GM12872 (cell line): ENCODE data around the gene NGB.

ENCODE experiments used
- TF ChIP-seq, protein P1 (sequence below): IDR thresholded peaks from 3 replicates; pipeline ENCODE4 v1.5.1; 2011; ENCODE audit warnings: low read depth, mild to moderate bottlenecking, low read length, moderate library complexity; ENCODE audit not compliant: insufficient read depth

Gene NGB

DNA sequence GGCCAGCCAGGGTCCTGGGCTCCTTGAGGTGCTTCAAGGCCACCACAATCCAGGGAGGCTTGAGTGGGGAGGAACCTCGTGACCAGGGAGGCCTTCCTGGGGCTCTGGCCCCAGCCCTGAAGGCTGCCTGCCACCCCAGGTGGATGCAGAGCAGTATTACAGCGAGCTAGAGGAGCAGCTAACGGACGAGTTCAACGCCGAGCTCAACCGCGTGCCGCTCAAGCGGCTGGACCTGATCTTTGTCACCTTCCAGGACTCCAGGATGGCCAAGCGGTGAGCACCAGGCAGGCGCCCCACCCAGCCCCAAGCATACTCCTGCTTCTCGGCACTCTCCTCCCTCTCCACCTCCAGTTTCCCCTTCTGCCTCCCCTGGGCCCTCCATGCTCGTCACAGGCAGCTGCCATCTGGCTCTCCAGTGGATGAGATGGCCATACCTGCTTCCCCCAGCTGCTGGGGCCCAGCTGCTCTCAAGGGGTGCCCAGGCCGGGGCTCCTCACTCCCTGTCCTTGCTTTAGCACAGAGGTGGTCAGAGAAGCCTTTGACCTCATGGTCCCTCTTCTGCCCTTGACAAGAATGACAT lies 30.6 kb downstream of the NGB start:
- TF ChIP-seq, protein P1, sequence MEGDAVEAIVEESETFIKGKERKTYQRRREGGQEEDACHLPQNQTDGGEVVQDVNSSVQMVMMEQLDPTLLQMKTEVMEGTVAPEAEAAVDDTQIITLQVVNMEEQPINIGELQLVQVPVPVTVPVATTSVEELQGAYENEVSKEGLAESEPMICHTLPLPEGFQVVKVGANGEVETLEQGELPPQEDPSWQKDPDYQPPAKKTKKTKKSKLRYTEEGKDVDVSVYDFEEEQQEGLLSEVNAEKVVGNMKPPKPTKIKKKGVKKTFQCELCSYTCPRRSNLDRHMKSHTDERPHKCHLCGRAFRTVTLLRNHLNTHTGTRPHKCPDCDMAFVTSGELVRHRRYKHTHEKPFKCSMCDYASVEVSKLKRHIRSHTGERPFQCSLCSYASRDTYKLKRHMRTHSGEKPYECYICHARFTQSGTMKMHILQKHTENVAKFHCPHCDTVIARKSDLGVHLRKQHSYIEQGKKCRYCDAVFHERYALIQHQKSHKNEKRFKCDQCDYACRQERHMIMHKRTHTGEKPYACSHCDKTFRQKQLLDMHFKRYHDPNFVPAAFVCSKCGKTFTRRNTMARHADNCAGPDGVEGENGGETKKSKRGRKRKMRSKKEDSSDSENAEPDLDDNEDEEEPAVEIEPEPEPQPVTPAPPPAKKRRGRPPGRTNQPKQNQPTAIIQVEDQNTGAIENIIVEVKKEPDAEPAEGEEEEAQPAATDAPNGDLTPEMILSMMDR = no peak

GRCh38 chr14:77239412-77239811 lies 31.6 kb downstream of the NGB start:
- TF ChIP-seq, protein P1 = no peak

- TF ChIP-seq, protein P1 = no peak
Measured at GRCh38 chr14:77238996-77239395, 32.0 kb downstream of the NGB start.

GRCh38 chr14:77238356-77238755 lies 32.6 kb downstream of the NGB start:
- TF ChIP-seq, protein P1 = no peak

DNA sequence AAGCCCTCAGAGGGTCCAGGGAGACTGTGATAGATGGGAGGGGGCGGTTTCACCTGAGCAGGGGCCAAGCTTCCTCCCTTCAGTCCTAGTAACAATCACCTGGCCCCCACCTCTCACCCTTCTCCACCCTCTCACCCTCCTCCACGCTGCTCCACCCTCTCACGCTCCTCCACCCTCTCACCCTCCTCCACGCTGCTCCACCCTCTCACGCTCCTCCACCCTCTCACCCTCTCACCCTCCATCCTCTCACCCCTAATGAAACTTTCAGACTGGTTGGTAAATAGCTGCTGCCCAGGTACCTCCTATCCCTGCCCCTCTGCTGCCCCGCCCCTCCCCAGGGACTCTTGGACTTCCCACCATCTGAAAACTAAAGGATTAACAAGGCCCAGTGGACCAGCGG lies 34.2 kb downstream of the NGB start:
- TF ChIP-seq, protein P1 = no peak

DNA sequence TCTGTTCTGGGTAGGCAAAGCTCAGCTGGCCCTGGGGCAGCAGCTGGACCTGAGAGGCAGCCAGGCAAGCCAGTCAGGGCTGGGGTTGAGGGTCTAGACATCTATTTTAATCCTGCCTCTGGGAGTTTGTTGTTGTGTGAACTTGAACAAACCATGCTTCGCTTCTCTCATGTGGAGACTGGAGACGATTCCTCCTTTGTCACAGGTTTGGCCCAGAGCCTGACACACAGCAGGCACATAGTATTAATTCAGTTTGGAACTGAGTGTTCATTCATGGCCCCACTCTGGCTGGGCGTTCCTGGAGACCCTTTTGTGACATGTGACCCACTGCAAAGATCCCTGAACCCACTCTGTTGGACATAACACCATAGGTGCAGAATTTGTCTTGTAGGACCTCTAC lies 39.3 kb downstream of the NGB start:
- TF ChIP-seq, protein P1 = no peak

DNA sequence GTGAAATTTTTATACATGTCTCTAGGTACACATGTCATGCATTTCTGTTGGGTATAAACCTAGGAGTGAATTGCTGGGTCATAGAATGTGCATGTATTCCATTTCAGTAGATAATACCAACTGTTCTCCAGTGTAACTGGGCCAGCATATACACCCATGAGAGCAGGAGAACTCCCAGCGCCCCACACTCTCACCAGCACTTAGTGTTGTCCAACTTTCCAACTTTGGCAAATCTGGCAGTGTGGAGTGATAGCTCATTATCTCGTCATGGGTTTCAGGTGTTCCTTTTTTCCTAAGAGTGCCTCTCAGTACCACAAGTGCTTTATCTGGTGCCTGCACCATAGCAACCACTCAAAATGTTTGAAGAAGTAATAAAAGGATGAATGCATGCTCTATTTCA lies 40.1 kb downstream of the NGB start:
- TF ChIP-seq, protein P1 = no peak
